HG03521 (cell line): ENCODE data around the gene CRISPLD2.

Experiments
- ATAC-seq: cut with Tn5 transposase; IDR thresholded peaks from one replicate; pipeline ENCODE4 v1.9.1; 2021; ENCODE audit warnings: mild to moderate bottlenecking, moderate library complexity; ENCODE audit not compliant: unreplicated experiment

Gene CRISPLD2

GRCh38 chr16:84819644-84820304 is at the start of gene CRISPLD2:
Gene CRISPLD2 (plus strand): TSS chr16:84819985. CDS start chr16:84838496, 18,511 bp downstream.
- peak; percentile 67 for ATAC-seq

- no peak for ATAC-seq
Observed at GRCh38 chr16:84773312-84773711, 46.5 kb upstream of the CRISPLD2 start.

GRCh38 chr16:84774810-84775209 is 45.0 kb upstream of the CRISPLD2 start:
- no peak for ATAC-seq

GRCh38 chr16:84775262-84775810 is 44.4 kb upstream of the CRISPLD2 start:
- no peak for ATAC-seq

- no peak for ATAC-seq
Observed at GRCh38 chr16:84777435-84777834, 42.4 kb upstream of the CRISPLD2 start.

GRCh38 chr16:84778720-84779119 is 41.1 kb upstream of the CRISPLD2 start:
- ATAC-seq: no peak

GRCh38 chr16:84780063-84780462 is 39.7 kb upstream of the CRISPLD2 start:
- ATAC-seq: no peak

- no peak for ATAC-seq
Observed at GRCh38 chr16:84780544-84781376, 39.0 kb upstream of the CRISPLD2 start.

GRCh38 chr16:84782846-84783245 is 36.9 kb upstream of the CRISPLD2 start:
- ATAC-seq: no peak

- ATAC-seq: no peak
Observed at GRCh38 chr16:84785843-84786581, 33.8 kb upstream of the CRISPLD2 start.

GRCh38 chr16:84786605-84787262 is 33.1 kb upstream of the CRISPLD2 start:
- ATAC-seq: no peak

GRCh38 chr16:84787263-84787622 is 32.5 kb upstream of the CRISPLD2 start:
- ATAC-seq: no peak

- ATAC-seq: no peak
Observed at GRCh38 chr16:84788920-84789391, 30.8 kb upstream of the CRISPLD2 start.

GRCh38 chr16:84789431-84789830 is 30.4 kb upstream of the CRISPLD2 start:
- no peak for ATAC-seq

- no peak for ATAC-seq
Observed at GRCh38 chr16:84790301-84790700, 29.5 kb upstream of the CRISPLD2 start.

GRCh38 chr16:84791088-84791487 is 28.7 kb upstream of the CRISPLD2 start:
- no peak for ATAC-seq

GRCh38 chr16:84791501-84791900 is 28.3 kb upstream of the CRISPLD2 start:
- no peak for ATAC-seq

- no peak for ATAC-seq
Observed at GRCh38 chr16:84794186-84794585, 25.6 kb upstream of the CRISPLD2 start.

GRCh38 chr16:84794626-84795025 is 25.2 kb upstream of the CRISPLD2 start:
- ATAC-seq: no peak

GRCh38 chr16:84795329-84796053 is 24.3 kb upstream of the CRISPLD2 start:
- no peak for ATAC-seq
